Breast epithelium (tissue), 3 donors: ENCODE measurements around the gene PPP2R3A.

ENCODE experiments used
- POLR2A ChIP-seq: fragments of 450-650 bp; IDR thresholded peaks from one replicate; pipeline ENCODE4 v1.6.1; 2016; ENCODE audit warnings: antibody characterized with exemption, mild to moderate bottlenecking, moderate library complexity
- POLR2AphosphoS5 ChIP-seq, 3 donors: sonication (generic); formaldehyde crosslinking; IDR thresholded peaks; one replicate each; pipeline ENCODE4 v1.6.1; 2017; ENCODE audit warnings: antibody characterized with exemption in 3 of 3
- TF ChIP-seq, protein P1 (sequence below), 3 donors: fragments of 450-650 bp; IDR thresholded peaks; one replicate each; pipeline ENCODE4 v1.5.1; 2016 to 2017; ENCODE audit warnings: antibody characterized with exemption in 3 of 3, mild to moderate bottlenecking in 3 of 3, moderate library complexity in 3 of 3

DNA sequence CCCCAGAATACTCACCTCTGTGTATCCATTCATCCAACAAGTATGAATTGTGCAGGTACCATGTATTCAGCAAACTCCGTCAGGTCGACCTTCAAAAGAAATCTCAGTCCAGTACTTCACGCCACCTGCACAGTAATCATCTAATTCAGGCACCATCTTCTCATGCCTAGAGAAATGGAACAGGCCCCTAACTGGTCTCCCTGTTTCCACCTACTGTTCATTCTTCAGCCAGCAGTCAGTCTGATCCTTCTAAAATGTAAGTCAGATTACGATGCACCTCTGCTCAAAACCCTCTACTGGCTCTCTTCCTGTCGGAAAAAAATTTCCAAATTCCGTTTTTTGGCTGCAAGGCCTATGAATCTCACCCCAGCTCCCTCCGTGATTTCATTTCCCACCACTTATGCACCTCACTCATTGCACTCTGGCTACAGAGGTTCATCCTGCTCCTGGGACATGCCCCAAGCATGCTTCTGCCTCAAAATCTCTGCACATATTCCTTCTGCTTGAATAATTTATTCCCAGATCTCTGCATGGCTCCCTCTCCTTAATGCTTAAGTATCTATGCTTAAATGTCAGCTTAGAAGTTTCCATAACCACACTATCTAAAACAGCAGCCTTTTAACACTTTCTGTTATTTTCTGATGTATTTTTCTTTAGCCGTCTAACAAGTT lies 47.5 kb upstream of the PPP2R3A start:
- TF ChIP-seq, protein P1, sequence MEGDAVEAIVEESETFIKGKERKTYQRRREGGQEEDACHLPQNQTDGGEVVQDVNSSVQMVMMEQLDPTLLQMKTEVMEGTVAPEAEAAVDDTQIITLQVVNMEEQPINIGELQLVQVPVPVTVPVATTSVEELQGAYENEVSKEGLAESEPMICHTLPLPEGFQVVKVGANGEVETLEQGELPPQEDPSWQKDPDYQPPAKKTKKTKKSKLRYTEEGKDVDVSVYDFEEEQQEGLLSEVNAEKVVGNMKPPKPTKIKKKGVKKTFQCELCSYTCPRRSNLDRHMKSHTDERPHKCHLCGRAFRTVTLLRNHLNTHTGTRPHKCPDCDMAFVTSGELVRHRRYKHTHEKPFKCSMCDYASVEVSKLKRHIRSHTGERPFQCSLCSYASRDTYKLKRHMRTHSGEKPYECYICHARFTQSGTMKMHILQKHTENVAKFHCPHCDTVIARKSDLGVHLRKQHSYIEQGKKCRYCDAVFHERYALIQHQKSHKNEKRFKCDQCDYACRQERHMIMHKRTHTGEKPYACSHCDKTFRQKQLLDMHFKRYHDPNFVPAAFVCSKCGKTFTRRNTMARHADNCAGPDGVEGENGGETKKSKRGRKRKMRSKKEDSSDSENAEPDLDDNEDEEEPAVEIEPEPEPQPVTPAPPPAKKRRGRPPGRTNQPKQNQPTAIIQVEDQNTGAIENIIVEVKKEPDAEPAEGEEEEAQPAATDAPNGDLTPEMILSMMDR (IDR thresholded peaks at IDR 0.05) = no peak
- TF ChIP-seq POLR2A (no peak), POLR2AphosphoS5 (IDR thresholded peaks at IDR 0.05) (no peak)
